COR-L47 (cell line): Measurements from ENCODE around the gene IFNG-AS1.

Source experiments
- DNase-seq: peaks from one replicate; lab custom pipeline; 2025; lab: John Stamatoyannopoulos, UW

IFNG-AS1 gene

DNA sequence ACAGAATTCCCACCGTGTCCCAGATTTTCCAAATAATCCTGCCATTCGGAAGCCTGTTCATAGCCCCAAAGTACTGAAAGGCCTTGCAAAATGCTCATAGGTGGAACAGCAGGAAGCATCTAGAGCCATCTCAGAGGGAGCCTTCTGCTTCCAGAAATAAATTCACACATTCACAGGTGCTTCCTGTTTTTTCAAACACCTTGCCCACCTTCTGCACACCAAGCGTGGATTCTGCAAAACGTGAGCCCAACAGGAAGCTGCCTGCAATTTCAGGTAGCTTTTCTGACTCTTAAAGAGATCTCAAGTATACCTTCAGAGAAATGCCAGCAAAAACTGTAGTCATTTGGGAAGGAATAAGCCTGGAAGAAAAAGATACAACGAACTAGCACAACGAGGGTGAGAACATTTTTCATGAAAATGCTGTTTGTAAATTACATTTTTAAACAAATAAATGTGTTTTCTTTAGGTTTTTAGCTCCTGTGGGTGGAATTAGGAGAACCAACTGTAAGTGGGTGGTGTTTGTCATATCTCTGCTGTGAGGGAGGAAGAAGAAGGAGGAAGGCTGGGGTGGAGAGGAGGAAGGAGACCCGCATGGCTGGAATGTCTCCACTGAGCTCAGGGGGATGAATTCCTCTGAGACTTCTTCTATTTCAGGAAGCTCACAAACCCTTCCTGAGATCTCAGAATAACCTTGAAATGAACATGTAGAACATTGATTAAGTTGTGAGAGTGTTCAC lies at the start of gene IFNG-AS1:
Gene IFNG-AS1 (plus strand): TSS at position 264 of the 737 bp plus-strand sequence.
- DNase-seq, result no peak

DNA sequence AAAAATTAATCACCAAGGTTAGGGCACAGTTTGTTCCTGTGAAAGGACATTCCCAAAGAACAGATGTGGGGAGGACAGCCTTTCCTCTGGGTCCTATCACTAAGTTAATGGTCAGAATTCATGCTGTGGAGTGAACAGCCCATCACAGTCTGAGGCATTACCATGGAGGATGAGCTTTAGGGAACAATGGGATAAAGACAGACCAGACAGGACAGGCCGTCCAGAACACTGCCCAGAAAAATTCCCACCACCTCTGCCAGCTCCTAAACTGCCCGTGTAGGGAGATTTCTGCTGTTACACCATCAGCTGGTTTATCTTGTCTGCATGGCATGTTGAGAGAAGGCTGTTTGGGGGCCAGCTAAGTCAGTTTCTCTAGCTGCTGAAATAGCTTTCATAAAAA lies 49.6 kb upstream of the IFNG-AS1 start:
- DNase-seq, result no peak

DNA sequence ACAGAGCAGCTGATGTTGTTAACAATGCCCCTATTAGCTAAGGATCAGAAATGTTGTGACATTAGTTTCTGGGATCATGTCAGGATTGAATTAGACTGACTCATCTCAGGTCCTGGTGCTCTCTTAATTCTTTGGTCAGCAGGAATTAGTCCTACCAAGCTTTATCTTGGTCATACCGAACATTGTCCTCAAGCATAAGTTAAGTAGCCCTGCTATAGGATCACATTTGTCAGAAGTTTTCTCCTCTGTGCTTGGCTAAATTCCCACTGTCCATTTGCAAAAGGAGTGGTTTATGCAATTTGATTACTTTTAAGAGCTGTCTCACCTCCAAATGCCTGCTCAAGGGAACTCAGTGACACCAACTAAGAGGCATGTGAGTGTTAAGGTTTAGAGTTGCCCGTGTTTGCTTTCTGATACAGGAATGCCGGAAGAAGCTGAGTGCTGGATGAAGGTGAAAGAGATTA lies 48.4 kb upstream of the IFNG-AS1 start:
- no peak for DNase-seq

DNA sequence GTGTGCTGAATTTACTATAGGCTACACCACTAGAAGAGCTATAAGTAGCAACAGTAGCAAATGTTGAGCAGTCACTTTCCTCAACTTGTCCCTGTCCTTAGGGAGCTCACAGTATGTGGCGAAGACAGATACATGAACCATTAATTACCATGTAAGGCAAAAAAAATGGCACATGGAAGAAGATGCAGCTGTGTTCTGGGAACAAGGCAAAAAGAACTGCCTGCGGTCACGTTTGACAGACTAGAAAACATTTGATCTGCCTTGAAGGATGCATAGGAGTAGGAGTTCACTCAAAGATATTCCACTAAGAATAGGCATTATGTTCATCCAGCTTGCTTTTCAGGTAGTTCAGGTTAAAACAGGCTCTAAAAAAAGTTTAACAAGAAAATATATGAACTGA lies 46.5 kb upstream of the IFNG-AS1 start:
- no peak for DNase-seq

DNA sequence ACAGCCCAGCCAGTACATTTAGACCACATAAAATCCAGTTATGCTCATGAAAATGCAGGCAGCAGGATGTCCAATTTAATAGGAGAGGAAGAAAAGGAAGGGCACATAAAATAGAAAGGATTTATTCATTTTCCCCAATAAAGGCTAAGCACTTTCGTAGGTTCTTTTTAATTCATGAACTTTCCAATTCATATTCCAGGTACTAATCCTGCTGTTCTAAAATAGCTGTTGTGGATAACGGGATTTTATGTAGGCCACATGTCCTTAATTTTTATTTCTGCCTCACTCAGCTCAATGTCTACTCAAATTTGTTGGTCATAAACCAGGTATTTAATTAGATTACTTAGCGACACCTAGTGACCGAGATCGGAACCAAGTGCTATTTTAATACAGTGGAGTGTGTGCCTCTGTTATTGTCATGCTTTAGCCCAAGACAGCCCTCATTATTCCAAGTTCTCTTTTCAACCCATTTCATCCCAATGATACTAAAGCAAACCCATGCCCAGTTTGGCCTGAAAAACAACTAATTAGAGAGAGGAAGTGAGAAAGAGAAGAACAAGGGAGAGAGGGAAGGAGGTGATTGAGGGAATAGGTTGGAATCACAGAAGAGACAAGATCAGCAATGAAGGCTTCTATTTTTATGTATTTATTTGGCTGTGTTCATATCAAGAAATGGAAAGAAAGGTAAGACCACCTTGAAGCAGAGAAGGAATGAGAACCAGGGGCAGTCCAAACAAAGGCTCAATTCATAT lies 45.9 kb upstream of the IFNG-AS1 start:
- DNase-seq, result peak; percentile 75

DNA sequence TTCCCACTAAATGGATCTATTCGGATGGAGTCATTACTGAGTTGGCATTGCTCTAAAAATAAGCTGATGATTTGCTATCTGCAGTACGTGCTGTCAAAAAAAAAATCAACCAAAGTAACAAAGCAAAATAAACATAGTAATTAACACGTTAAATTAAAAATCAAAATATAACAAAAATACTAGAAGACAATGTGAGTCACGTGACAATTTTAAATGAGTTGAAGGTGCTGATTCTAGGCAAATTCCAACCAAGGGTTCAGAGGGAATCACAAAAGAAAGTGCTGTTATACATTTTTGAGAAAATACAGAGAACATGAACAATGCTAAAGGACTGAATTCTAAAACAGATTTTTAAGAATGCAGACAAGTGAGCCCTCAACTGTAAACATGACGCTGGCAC lies 45.2 kb upstream of the IFNG-AS1 start:
- no peak for DNase-seq

GRCh38 chr12:67952787-67953186 lies 36.5 kb upstream of the IFNG-AS1 start:
- DNase-seq, result no peak

DNA sequence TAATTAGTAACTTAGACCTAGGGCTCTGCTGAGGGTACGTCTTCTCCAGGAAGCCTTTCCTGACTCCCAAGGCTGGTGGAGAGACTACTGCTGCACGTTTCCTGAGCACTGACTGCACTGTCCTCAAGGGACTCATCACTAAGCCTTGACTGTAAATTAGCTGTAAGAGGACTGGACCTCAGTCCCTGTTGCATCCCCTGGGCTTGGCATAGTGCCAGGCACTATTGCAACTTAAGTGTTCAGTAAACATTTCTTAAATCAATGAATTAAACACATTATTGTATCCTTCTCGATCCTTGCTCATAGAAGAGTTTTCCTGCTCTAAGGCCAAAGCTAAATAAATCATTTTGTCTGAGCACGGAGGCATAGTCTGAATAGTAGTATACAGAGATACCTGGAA lies 31.9 kb upstream of the IFNG-AS1 start:
- peak; percentile 30 for DNase-seq

GRCh38 chr12:67958187-67958586 lies 31.1 kb upstream of the IFNG-AS1 start:
- DNase-seq, result no peak

- DNase-seq, result no peak
These were observed 24.8 kb upstream of the IFNG-AS1 start for GRCh38 chr12:67964456-67964855.

DNA sequence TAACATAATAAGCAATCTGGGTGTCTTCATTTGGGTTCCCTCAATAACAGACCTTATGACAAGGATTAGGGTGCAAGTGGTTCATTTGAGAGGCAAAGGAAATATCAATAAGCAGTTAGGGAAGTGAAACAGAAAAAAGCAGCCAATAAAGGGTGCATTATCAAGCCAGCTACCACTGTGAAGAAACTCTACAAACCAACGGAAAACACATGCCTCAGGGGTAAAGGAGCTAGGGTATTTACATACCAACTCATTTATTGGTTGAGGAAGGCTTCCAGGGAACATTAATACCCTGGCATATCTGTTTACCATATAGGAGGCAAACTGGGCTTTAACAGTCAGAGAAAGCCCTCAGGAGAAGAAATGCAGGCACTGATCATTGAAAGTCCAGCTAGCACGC lies 22.7 kb upstream of the IFNG-AS1 start:
- no peak for DNase-seq

DNA sequence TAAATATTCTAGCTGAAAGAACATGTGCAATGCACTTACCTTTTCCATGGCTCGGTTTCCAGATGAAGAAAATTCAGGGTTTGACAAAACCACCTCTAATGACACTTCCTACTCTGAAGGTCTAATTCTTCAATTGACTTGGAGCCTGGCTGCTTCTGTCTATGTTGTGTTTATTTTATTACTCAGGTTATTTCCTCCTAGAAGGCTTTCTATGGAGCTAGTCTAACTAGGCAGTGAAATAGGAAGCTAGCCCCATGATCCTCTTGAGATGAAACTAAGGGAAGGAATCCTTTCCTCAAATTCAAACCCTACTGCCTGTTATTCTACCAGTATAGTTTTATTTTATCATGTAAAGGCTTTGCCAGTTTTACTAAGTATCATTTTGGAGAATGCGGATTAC lies 20.9 kb upstream of the IFNG-AS1 start:
- no peak for DNase-seq

GRCh38 chr12:67968725-67969124 lies 20.5 kb upstream of the IFNG-AS1 start:
- DNase-seq, result no peak

DNA sequence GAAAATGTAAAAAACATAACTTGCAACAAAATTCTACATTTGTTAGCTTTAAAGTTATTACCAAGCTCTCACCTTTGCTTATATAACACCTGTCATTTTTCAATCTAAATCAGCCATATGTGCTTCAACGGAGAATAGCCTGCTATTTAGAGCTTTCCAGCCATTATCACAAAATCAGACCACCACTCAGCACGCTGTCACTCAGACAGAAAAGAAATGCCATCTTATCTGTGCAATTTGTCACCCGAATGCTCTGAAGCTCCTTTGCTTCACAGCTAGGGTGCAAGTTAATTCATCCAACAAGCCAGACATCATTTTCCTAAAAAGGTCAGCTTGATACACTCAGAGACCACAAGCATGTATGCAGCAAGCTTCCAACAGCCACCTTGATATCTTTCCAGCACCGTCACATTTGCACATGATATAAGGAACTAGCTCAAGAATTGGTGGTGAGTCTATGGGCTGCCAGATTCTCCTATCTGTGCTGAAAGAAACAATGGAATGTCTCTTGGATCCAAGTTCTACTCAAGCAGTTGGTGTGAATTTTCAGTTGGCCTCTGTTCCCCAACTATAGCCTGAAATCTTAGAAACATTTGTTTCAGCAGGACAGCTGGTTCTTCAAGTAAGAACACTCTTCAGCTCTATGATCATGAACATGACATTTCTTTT lies 20.0 kb upstream of the IFNG-AS1 start:
- DNase-seq, result no peak

DNA sequence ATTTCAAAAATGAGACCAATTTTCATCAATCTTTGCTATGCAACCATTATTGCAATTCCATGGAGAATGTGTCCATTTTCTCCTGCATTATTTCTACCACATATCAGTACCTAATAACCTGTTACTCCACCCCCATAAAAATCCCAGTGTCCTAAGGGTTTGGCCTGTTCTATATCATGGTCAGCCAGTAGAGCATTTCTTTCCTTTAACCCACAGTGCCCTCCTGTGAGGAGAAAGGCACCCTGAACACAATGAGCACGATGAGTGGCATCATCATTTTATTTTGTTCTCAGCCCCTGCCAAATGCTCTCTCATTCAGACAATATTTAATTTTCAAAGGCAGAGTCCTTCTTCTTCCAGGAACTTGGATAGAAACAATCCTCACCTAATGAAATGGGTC lies 11.6 kb upstream of the IFNG-AS1 start:
- no peak for DNase-seq

DNA sequence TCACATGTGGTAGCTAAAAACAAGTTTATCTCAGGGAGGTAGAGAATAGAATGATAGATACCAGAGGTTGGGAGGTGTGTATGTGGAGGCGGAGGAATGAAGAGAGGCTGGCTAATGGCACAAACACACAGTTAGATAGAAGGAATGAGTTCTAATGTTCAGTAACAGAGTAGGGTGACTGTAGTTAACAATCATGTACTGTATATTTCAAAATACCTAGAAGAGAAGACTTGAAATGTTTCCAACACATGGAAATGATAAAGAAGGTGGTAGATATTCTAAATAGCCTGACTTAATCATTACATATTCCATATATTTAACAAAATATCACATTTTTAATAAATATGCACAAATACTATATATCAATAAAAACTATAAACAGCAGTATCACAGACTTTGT lies 8.9 kb upstream of the IFNG-AS1 start:
- DNase-seq, result no peak

GRCh38 chr12:67981287-67982162 lies 7.7 kb upstream of the IFNG-AS1 start:
- DNase-seq, result peak; percentile 11

DNA sequence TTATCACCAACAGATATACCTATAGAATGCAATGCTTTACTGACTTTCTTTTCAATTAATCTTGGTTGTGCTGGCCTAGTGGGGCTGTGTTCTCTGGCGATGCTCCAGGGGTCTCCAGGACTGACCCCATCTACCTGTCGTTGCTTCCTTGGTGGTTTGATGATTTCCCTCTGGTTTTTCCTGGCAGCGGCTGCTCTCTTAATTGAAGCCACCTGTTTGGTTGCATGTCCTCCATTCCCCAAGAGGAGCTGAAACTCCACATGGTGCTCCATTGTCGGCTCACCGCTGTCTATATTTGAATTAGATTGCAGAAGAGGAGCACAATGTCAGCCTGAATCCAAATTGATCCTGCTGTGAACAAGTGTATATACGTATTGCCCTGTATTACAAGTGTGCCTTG lies 7.1 kb upstream of the IFNG-AS1 start:
- DNase-seq, result peak; percentile 65

- DNase-seq, result no peak
These were observed 2.6 kb upstream of the IFNG-AS1 start for GRCh38 chr12:67986632-67987031.

DNA sequence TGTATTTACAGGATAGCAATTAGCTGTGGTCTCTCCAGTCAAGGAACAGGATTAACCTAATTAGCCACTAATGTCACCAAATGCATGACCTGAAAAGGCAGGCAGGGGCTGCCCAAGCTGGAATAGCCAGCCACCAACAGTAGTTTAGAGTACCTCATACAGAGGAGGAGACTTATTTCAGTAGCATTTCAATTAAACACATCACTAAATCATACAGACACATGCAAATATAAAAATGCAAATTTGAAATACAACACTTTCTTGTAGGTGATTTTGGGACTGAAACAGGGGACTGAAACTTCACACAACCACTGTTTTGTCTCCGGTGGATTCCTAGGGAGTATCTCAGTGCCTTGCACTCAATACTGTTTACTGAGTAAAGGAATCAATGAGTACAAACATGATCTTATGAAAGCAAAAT lies 636 bp upstream of the IFNG-AS1 start:
- DNase-seq, result no peak

GRCh38 chr12:67991158-67991557 lies 1.9 kb downstream of the IFNG-AS1 start:
- DNase-seq, result no peak

DNA sequence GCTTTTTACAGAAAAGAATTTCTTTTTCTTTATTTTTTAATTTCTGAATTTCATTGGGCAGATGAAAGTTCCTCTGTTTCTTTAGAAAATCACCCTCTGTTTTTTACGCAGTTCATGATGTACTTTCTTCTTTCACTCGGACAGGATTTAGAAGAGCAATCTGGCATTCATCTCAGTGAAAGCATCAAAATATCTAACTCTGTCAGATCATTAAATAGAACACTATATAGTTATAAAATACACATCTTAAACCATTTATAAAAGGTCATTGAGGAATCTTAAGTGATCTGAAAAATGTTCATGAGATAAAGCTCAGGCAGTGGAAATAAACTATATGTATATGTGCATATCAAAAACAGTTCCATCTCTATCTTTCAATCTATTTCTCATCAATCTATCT lies 3.9 kb downstream of the IFNG-AS1 start:
- no peak for DNase-seq
